GM06990 (cell line): ENCODE results near the gene SMG1.

Source experiments
- DNase-seq: peaks from one replicate; pipeline ENCODE4 v3.0.0-alpha.2; 2011; ENCODE audit not compliant: insufficient read length; ENCODE audit errors: extremely low read depth
- H3K27me3 ChIP-seq: replicated peaks from 2 replicates; pipeline ENCODE4 v1.6.0; 2011; ENCODE audit warnings: low read length; ENCODE audit not compliant: control insufficient read depth, insufficient read depth
- H3K36me3 ChIP-seq: 2 replicates; pipeline ENCODE4 v1.5.1; 2011; ENCODE audit warnings: low read length; ENCODE audit not compliant: control insufficient read depth, insufficient read depth
- H3K4me3 ChIP-seq: replicated peaks from 2 replicates; pipeline ENCODE4 v1.5.1; 2011; ENCODE audit warnings: low read depth, mild to moderate bottlenecking, control low read depth, low read length
- CTCF ChIP-seq: IDR thresholded peaks from 2 replicates; pipeline ENCODE4 v1.5.1; 2011; ENCODE audit warnings: low read length, control low read depth, mild to moderate bottlenecking, inconsistent platforms; ENCODE audit not compliant: insufficient read depth, poor library complexity, severe bottlenecking

The SMG1 gene

GRCh38 chr16:18805257-18805773, 120.9 kb downstream of the SMG1 start:
- no peak for DNase-seq
- Histone ChIP-seq H3K27me3 (no peaks in the 10 kb centered on the region), H3K36me3 (peaks cover 3% of the 10 kb centered on the region), H3K4me3 (no peak overlapping the region)
- no peak for TF ChIP-seq CTCF

GRCh38 chr16:18804540-18804939, 121.7 kb downstream of the SMG1 start:
- H3K4me3 ChIP-seq = no peak overlapping the region
- no peak for DNase-seq
- H3K27me3 ChIP-seq = no peaks in the 10 kb centered on the region
- TF ChIP-seq CTCF = no peak
- peaks cover 2% of the 10 kb centered on the region for H3K36me3 ChIP-seq

- Histone ChIP-seq H3K4me3 (no peak overlapping the region), H3K36me3 (peaks cover 2% of the 10 kb centered on the region), H3K27me3 (no peaks in the 10 kb centered on the region)
- no peak for DNase-seq
- no peak for TF ChIP-seq CTCF
Measured at GRCh38 chr16:18803569-18804462, 122.4 kb downstream of the SMG1 start.

GRCh38 chr16:18802767-18803343, 123.4 kb downstream of the SMG1 start:
- DNase-seq = no peak
- Histone ChIP-seq H3K27me3 (no peaks in the 10 kb centered on the region), H3K4me3 (no peak overlapping the region), H3K36me3 (peaks cover 2% of the 10 kb centered on the region)
- TF ChIP-seq CTCF = no peak

GRCh38 chr16:18801145-18801972, 124.8 kb downstream of the SMG1 start, which contains the start of gene ARL6IP1:
Gene ARL6IP1 (minus strand): TSS chr16:18801549. CDS start chr16:18801466, 83 bp downstream.
- peak within 1 kb of the TSS; percentile 99 for H3K4me3 ChIP-seq
- peak; percentile 88 for TF ChIP-seq CTCF
- peak; percentile 99 for DNase-seq
- no peaks in the 10 kb centered on the region; the same call in 1 of the 2 replicates for H3K36me3 ChIP-seq
- H3K27me3 ChIP-seq = no peaks in the 10 kb centered on the region
